Measurements from ENCODE around the gene MYBPC1. TPM values are rescaled to one million over a fixed set of nuclear protein-coding genes. Genes with fewer than 3 reads are reported as not detected.
A peak's percentile ranks its signal among the peaks of the same experiment; 100 is the strongest.
"Not testable (repeated sequence)": the region's sequence is repeated elsewhere in the genome, so short reads cannot be mapped to it uniquely, and the experiment has no call there.

The MYBPC1 gene
- total and polyA plus RNA-seq, 3 experiments from 2014 or later: not detected

GRCh38 chr12:101653030-101653429 lies 58.3 kb downstream of the MYBPC1 start:
- Mint-ChIP-seq H3K27me3 (peaks cover 22 to 43% of the 10 kb centered on the region in 2 donors), H3K27ac (no peak overlapping the region), H3K4me1 (no peaks in the 10 kb centered on the region), H3K9me3 (no peaks in the 10 kb centered on the region), H3K36me3 (no peaks in the 10 kb centered on the region), H3K4me3 (no peak overlapping the region)
- DNase-seq: no peak
- Histone ChIP-seq H3K27ac (ENCODE audit: low read depth, low read length) (no peak overlapping the region), H3K36me3 (ENCODE audit: insufficient read depth, low read length) (no peaks in the 10 kb centered on the region), H3K27me3 (ENCODE audit: insufficient read depth, low read length, poor library complexity, severe bottlenecking) (no peaks in the 10 kb centered on the region), H3K4me3 (ENCODE audit: low read length) (no peak overlapping the region), H3K9me3 (ENCODE audit: low read length) (no peaks in the 10 kb centered on the region), H3K4me1 (ENCODE audit: insufficient read depth, low read length) (no peaks in the 10 kb centered on the region)
- ChIA-PET POLR2A (no interaction called here), CTCF (no interaction called here)

GRCh38 chr12:101653503-101653902 lies 58.7 kb downstream of the MYBPC1 start:
- ChIA-PET POLR2A (no interaction called here), CTCF (no interaction called here)
- H3K9me3 Mint-ChIP-seq: no peaks in the 10 kb centered on the region
- H3K4me1 ChIP-seq (ENCODE audit: insufficient read depth, low read length): no peaks in the 10 kb centered on the region
- H3K27ac ChIP-seq (ENCODE audit: low read depth, low read length): no peak overlapping the region
- no peaks in the 10 kb centered on the region for H3K4me1 Mint-ChIP-seq
- H3K27me3 ChIP-seq (ENCODE audit: insufficient read depth, low read length, poor library complexity, severe bottlenecking): no peaks in the 10 kb centered on the region
- DNase-seq: no peak
- peaks cover 20 to 43% of the 10 kb centered on the region in 2 donors for H3K27me3 Mint-ChIP-seq
- no peak overlapping the region for H3K4me3 Mint-ChIP-seq
- H3K4me3 ChIP-seq (ENCODE audit: low read length): no peak overlapping the region
- H3K36me3 Mint-ChIP-seq: no peaks in the 10 kb centered on the region
- H3K9me3 ChIP-seq (ENCODE audit: low read length): no peaks in the 10 kb centered on the region
- no peaks in the 10 kb centered on the region for H3K36me3 ChIP-seq (ENCODE audit: insufficient read depth, low read length)
- no peak overlapping the region for H3K27ac Mint-ChIP-seq

- Histone ChIP-seq H3K4me3 (ENCODE audit: low read length) (no peak overlapping the region), H3K27ac (ENCODE audit: low read depth, low read length) (no peak overlapping the region), H3K4me1 (ENCODE audit: insufficient read depth, low read length) (no peaks in the 10 kb centered on the region), H3K36me3 (ENCODE audit: insufficient read depth, low read length) (no peaks in the 10 kb centered on the region), H3K9me3 (ENCODE audit: low read length) (no peaks in the 10 kb centered on the region), H3K27me3 (ENCODE audit: insufficient read depth, low read length, poor library complexity, severe bottlenecking) (no peaks in the 10 kb centered on the region)
- H3K27me3 Mint-ChIP-seq: peaks cover 13 to 40% of the 10 kb centered on the region in 2 donors
- no peaks in the 10 kb centered on the region for H3K4me1 Mint-ChIP-seq
- POLR2A ChIA-PET: no interaction called here
- DNase-seq: no peak
- no peak overlapping the region for H3K4me3 Mint-ChIP-seq
- H3K9me3 Mint-ChIP-seq: no peaks in the 10 kb centered on the region
- no peak overlapping the region for H3K27ac Mint-ChIP-seq
- CTCF ChIA-PET: no interaction called here
- no peaks in the 10 kb centered on the region for H3K36me3 Mint-ChIP-seq
Observed at GRCh38 chr12:101654442-101654841, 59.7 kb downstream of the MYBPC1 start.

GRCh38 chr12:101655393-101655792 lies 60.6 kb downstream of the MYBPC1 start:
- no peaks in the 10 kb centered on the region for H3K9me3 Mint-ChIP-seq
- H3K27me3 Mint-ChIP-seq: peaks cover 8 to 34% of the 10 kb centered on the region in 2 donors
- Histone ChIP-seq H3K4me3 (ENCODE audit: low read length) (no peak overlapping the region), H3K27ac (ENCODE audit: low read depth, low read length) (no peak overlapping the region), H3K27me3 (ENCODE audit: insufficient read depth, low read length, poor library complexity, severe bottlenecking) (no peaks in the 10 kb centered on the region), H3K9me3 (ENCODE audit: low read length) (no peaks in the 10 kb centered on the region), H3K4me1 (ENCODE audit: insufficient read depth, low read length) (no peaks in the 10 kb centered on the region), H3K36me3 (ENCODE audit: insufficient read depth, low read length) (no peaks in the 10 kb centered on the region)
- H3K36me3 Mint-ChIP-seq: no peaks in the 10 kb centered on the region
- H3K27ac Mint-ChIP-seq: no peak overlapping the region
- CTCF ChIA-PET: no interaction called here
- no peak for DNase-seq
- POLR2A ChIA-PET: no interaction called here
- no peak overlapping the region for H3K4me3 Mint-ChIP-seq
- H3K4me1 Mint-ChIP-seq: no peaks in the 10 kb centered on the region

GRCh38 chr12:101660662-101661061 lies 65.9 kb downstream of the MYBPC1 start:
- POLR2A ChIA-PET; CTCF ChIA-PET; H3K4me1 Mint-ChIP-seq; H3K4me3 Mint-ChIP-seq; H3K36me3 ChIP-seq (ENCODE audit: insufficient read depth, low read length); DNase-seq; H3K27ac ChIP-seq (ENCODE audit: low read depth, low read length); H3K9me3 ChIP-seq (ENCODE audit: low read length); H3K27me3 Mint-ChIP-seq; H3K27me3 ChIP-seq (ENCODE audit: insufficient read depth, low read length, poor library complexity, severe bottlenecking); H3K4me1 ChIP-seq (ENCODE audit: insufficient read depth, low read length); H3K9me3 Mint-ChIP-seq; H3K4me3 ChIP-seq (ENCODE audit: low read length); H3K36me3 Mint-ChIP-seq: not testable (repeated sequence)
- peak overlapping the region in 1 of 8 donors; percentile 8 for H3K27ac Mint-ChIP-seq

GRCh38 chr12:101663298-101663697 lies 68.5 kb downstream of the MYBPC1 start:
- CTCF ChIA-PET: interaction anchor here (1.2 kb wide), 1 partner anchor 96 kb away, joined by 3 read pairs; no protein-coding TSS in a partner anchor

GRCh38 chr12:101664992-101665391 lies 70.2 kb downstream of the MYBPC1 start:
- no peaks in the 10 kb centered on the region for H3K9me3 Mint-ChIP-seq
- DNase-seq: no peak
- H3K4me3 ChIP-seq (ENCODE audit: low read length): no peak overlapping the region
- H3K36me3 Mint-ChIP-seq: no peaks in the 10 kb centered on the region
- no peak overlapping the region for H3K27ac ChIP-seq (ENCODE audit: low read depth, low read length)
- H3K4me1 Mint-ChIP-seq: peaks cover under 1 to 3% (median 2%) of the 10 kb centered on the region in 3 donors
- CTCF ChIA-PET: no interaction called here
- no peaks in the 10 kb centered on the region for H3K27me3 ChIP-seq (ENCODE audit: insufficient read depth, low read length, poor library complexity, severe bottlenecking)
- H3K27me3 Mint-ChIP-seq: peaks cover 5 to 8% of the 10 kb centered on the region in 2 donors
- POLR2A ChIA-PET: no interaction called here
- no peaks in the 10 kb centered on the region for H3K36me3 ChIP-seq (ENCODE audit: insufficient read depth, low read length)
- no peaks in the 10 kb centered on the region for H3K9me3 ChIP-seq (ENCODE audit: low read length)
- H3K27ac Mint-ChIP-seq: no peak overlapping the region
- no peak overlapping the region for H3K4me3 Mint-ChIP-seq
- H3K4me1 ChIP-seq (ENCODE audit: insufficient read depth, low read length): peaks cover 1% of the 10 kb centered on the region

More at GRCh38 chr12:101663298-101663697, 68.5 kb downstream of the MYBPC1 start:
- POLR2A ChIA-PET: no interaction called here
- Histone ChIP-seq H3K27me3 (ENCODE audit: insufficient read depth, low read length, poor library complexity, severe bottlenecking) (no peaks in the 10 kb centered on the region), H3K9me3 (ENCODE audit: low read length) (no peaks in the 10 kb centered on the region), H3K4me1 (ENCODE audit: insufficient read depth, low read length) (no peaks in the 10 kb centered on the region), H3K4me3 (ENCODE audit: low read length) (no peak overlapping the region), H3K36me3 (ENCODE audit: insufficient read depth, low read length) (no peaks in the 10 kb centered on the region), H3K27ac (ENCODE audit: low read depth, low read length) (no peak overlapping the region)
- H3K4me1 Mint-ChIP-seq: no peaks in the 10 kb centered on the region
- DNase-seq: no peak
- no peaks in the 10 kb centered on the region for H3K9me3 Mint-ChIP-seq
- H3K27ac Mint-ChIP-seq: peak overlapping the region in 1 of 8 donors; percentile 62
- H3K36me3 Mint-ChIP-seq: no peaks in the 10 kb centered on the region
- peaks cover 7 to 8% of the 10 kb centered on the region in 2 donors for H3K27me3 Mint-ChIP-seq
- H3K4me3 Mint-ChIP-seq: no peak overlapping the region

- ChIA-PET POLR2A (no interaction called here), CTCF (no interaction called here)
- peaks cover 7 to 15% (median 14%) of the 10 kb centered on the region in 3 donors for H3K4me1 Mint-ChIP-seq
Observed at GRCh38 chr12:101666052-101666728, 71.4 kb downstream of the MYBPC1 start.

More at GRCh38 chr12:101666052-101666728, 71.4 kb downstream of the MYBPC1 start:
- H3K9me3 ChIP-seq (ENCODE audit: low read length): no peaks in the 10 kb centered on the region
- DNase-seq: no peak
- Mint-ChIP-seq H3K27me3 (peaks cover 5 to 8% of the 10 kb centered on the region in 2 donors), H3K27ac (no peak overlapping the region), H3K9me3 (no peaks in the 10 kb centered on the region), H3K4me3 (no peak overlapping the region), H3K36me3 (no peaks in the 10 kb centered on the region)
- H3K4me1 ChIP-seq (ENCODE audit: insufficient read depth, low read length): peaks cover 13% of the 10 kb centered on the region
- no peaks in the 10 kb centered on the region for H3K36me3 ChIP-seq (ENCODE audit: insufficient read depth, low read length)
- no peaks in the 10 kb centered on the region for H3K27me3 ChIP-seq (ENCODE audit: insufficient read depth, low read length, poor library complexity, severe bottlenecking)
- no peak overlapping the region for H3K4me3 ChIP-seq (ENCODE audit: low read length)
- H3K27ac ChIP-seq (ENCODE audit: low read depth, low read length): no peak overlapping the region
